SH-SY5Y (cell line): ENCODE data around the gene GGT6.

Source experiments
- GATA2 ChIP-seq: IDR thresholded peaks from 2 replicates; pipeline ENCODE4 v1.6.1; 2011; ENCODE audit warnings: mild to moderate bottlenecking, low read depth, low read length
- GATA3 ChIP-seq: IDR thresholded peaks from 2 replicates; pipeline ENCODE4 v1.6.1; 2011; ENCODE audit warnings: low read depth, mild to moderate bottlenecking, low read length, moderate library complexity

- TF ChIP-seq GATA3 (no peak), GATA2 (no peak)
Measured at GRCh38 chr17:4586043-4586442, 25.7 kb upstream of the GGT6 start.
